Common myeloid progenitor, CD34-positive (primary cell): ENCODE measurements around the gene PCED1B.
A peak's percentile ranks its signal among the peaks of the same experiment; 100 is the strongest.

ENCODE experiments used
- CTCF ChIA-PET: fragments of 350-600 bp; sonication (Branson Sonifier 250); formaldehyde crosslinking; loops from one replicate; lab custom pipeline; 2021; ENCODE audit warnings: antibody characterized with exemption; lab: Charles Lee
- POLR2A ChIA-PET: fragments of 350-600 bp; sonication (Branson Sonifier 250); formaldehyde crosslinking; loops from one replicate; lab custom pipeline; 2021; ENCODE audit warnings: antibody characterized with exemption; lab: Charles Lee
- DNase-seq, 3 donors: peaks; one replicate each; pipeline versions ENCODE4 v3.0.0 to v3.0.0-alpha.2; 2013
- H3K27ac ChIP-seq, 2 experiments: 1 replicate in 1 of 2; 2 replicates in 1 of 2; pipeline ENCODE4 v1.7.0; 2013; ENCODE audit warnings: inconsistent platforms in 2 of 2, low read length in 2 of 2, mild to moderate bottlenecking in 2 of 2, low read depth in 1 of 2, moderate library complexity in 1 of 2; ENCODE audit not compliant: severe bottlenecking in 2 of 2, insufficient read depth in 1 of 2, poor library complexity in 1 of 2
- H3K27me3 ChIP-seq, 5 experiments: replicated peaks in 2 of 5; 1 replicate in 3 of 5; 2 replicates in 2 of 5; pipeline versions ENCODE4 v1.6.1 to v1.7.0; 2013; ENCODE audit warnings: low read length in 4 of 5, mild to moderate bottlenecking in 2 of 5, moderate library complexity in 2 of 5, inconsistent platforms in 1 of 5; ENCODE audit not compliant: insufficient read depth in 5 of 5, control insufficient read depth in 4 of 5
- H3K36me3 ChIP-seq, 4 experiments: 1 replicate in 2 of 4; 2 replicates in 2 of 4; pipeline versions ENCODE4 v1.6.1 to v1.7.0; 2013; ENCODE audit warnings: low read length in 3 of 4, control low read depth in 1 of 4, mild to moderate bottlenecking in 1 of 4; ENCODE audit not compliant: control insufficient read depth in 4 of 4, insufficient read depth in 4 of 4
- H3K4me1 ChIP-seq, 4 experiments: 1 replicate in 3 of 4; 2 replicates in 1 of 4; pipeline versions ENCODE4 v1.6.1 to v1.7.1; 2013; ENCODE audit warnings: low read length in 3 of 4, mild to moderate bottlenecking in 3 of 4, control low read depth in 1 of 4, inconsistent platforms in 1 of 4, moderate library complexity in 1 of 4; ENCODE audit not compliant: control insufficient read depth in 4 of 4, insufficient read depth in 4 of 4; ENCODE audit errors: control extremely low read depth in 1 of 4
- H3K4me3 ChIP-seq, 7 experiments: 1 replicate in 4 of 7; 2 replicates in 3 of 7; pipeline versions ENCODE4 v1.5.1 to v1.7.0; 2013; ENCODE audit warnings: mild to moderate bottlenecking in 7 of 7, low read length in 6 of 7, moderate library complexity in 6 of 7, inconsistent platforms in 2 of 7, low read depth in 2 of 7, control low read depth in 1 of 7; ENCODE audit not compliant: insufficient read depth in 4 of 7, control insufficient read depth in 1 of 7; ENCODE audit errors: extremely low read depth in 1 of 7
- H3K9me3 ChIP-seq, 5 experiments: 1 replicate in 4 of 5; 2 replicates in 1 of 5; pipeline versions ENCODE4 v1.6.1 to v1.7.1; 2013; ENCODE audit warnings: low read length in 4 of 5, mild to moderate bottlenecking in 2 of 5, inconsistent platforms in 1 of 5, low read depth in 1 of 5, moderate library complexity in 1 of 5; ENCODE audit not compliant: control insufficient read depth in 4 of 5, insufficient read depth in 2 of 5; ENCODE audit errors: control extremely low read depth in 1 of 5
- WGBS: methylation state at CpG from one replicate; pipeline ENCODE4 v1.1.5; 2013; ENCODE audit not compliant: insufficient coverage; 5-methylcytosine and 5-hydroxymethylcytosine counted together

PCED1B gene

GRCh38 chr12:47147739-47148138 lies 68.3 kb downstream of the PCED1B start:
- H3K27ac ChIP-seq = no peak overlapping the region
- peaks cover 0 to 4% (median 0%) of the 10 kb centered on the region in 5 experiments for H3K9me3 ChIP-seq
- H3K4me3 ChIP-seq = no peak overlapping the region
- ChIA-PET POLR2A (no interaction called here), CTCF (no interaction called here)
- 100% methylated on average over 1 of the region's 2 CpGs for WGBS
- H3K36me3 ChIP-seq = no peaks in the 10 kb centered on the region
- no peak for DNase-seq
- no peaks in the 10 kb centered on the region for H3K27me3 ChIP-seq
- no peaks in the 10 kb centered on the region for H3K4me1 ChIP-seq

GRCh38 chr12:47149146-47149545 lies 69.7 kb downstream of the PCED1B start:
- no peak for DNase-seq
- Histone ChIP-seq H3K27ac (no peak overlapping the region), H3K27me3 (no peaks in the 10 kb centered on the region), H3K36me3 (no peaks in the 10 kb centered on the region), H3K4me3 (no peak overlapping the region), H3K9me3 (peaks cover 0 to 2% (median 0%) of the 10 kb centered on the region in 5 experiments), H3K4me1 (no peaks in the 10 kb centered on the region)
- ChIA-PET POLR2A (no interaction called here), CTCF (no interaction called here)
- 100% methylated on average over 2 of the region's 3 CpGs for WGBS

- H3K27ac ChIP-seq = no peak overlapping the region
- H3K4me3 ChIP-seq = no peak overlapping the region
- H3K27me3 ChIP-seq = no peaks in the 10 kb centered on the region
- H3K9me3 ChIP-seq = peaks cover 0 to 2% (median 0%) of the 10 kb centered on the region in 5 experiments
- H3K36me3 ChIP-seq = no peaks in the 10 kb centered on the region
- CTCF ChIA-PET = no interaction called here
- H3K4me1 ChIP-seq = peaks cover 2 to 16% (median 9%) of the 10 kb centered on the region in 4 experiments
- POLR2A ChIA-PET = no interaction called here
- no CpG with 5 or more reads among the region's 1 CpG for WGBS
- no peak for DNase-seq
Measured at GRCh38 chr12:47152095-47152494, 72.7 kb downstream of the PCED1B start.

GRCh38 chr12:47155457-47156166 lies 76.2 kb downstream of the PCED1B start:
- Histone ChIP-seq H3K9me3 (peaks cover 0 to 11% (median 0%) of the 10 kb centered on the region in 5 experiments), H3K4me1 (peaks cover 2 to 18% (median 9%) of the 10 kb centered on the region in 4 experiments), H3K27ac (peak overlapping the region; percentile 65 to 87), H3K27me3 (no peaks in the 10 kb centered on the region), H3K36me3 (no peaks in the 10 kb centered on the region), H3K4me3 (no peak overlapping the region)
- ChIA-PET CTCF (interaction anchor here (1.1 to 1.6 kb wide), 4 partner anchors 10 to 253 kb away, joined by 3 to 5 read pairs (median 3); no protein-coding TSS in a partner anchor), POLR2A (interaction anchor here (0.5 to 0.9 kb wide), 2 partner anchors 52 to 1977 kb away, joined by 3 read pairs; no protein-coding TSS in a partner anchor)
- DNase-seq = peak; percentile 69 to 92 (median 89)
- WGBS = no CpG with 5 or more reads among the region's 3 CpGs

GRCh38 chr12:47156167-47156736 lies 76.8 kb downstream of the PCED1B start:
- no peaks in the 10 kb centered on the region for H3K27me3 ChIP-seq
- H3K4me3 ChIP-seq = no peak overlapping the region
- peaks cover 2 to 18% (median 9%) of the 10 kb centered on the region in 4 experiments for H3K4me1 ChIP-seq
- WGBS = 69% methylated on average over 2 of the region's 2 CpGs
- peaks cover 0 to 13% (median 0%) of the 10 kb centered on the region in 5 experiments for H3K9me3 ChIP-seq
- peak; percentile 78 to 94 (median 89) for DNase-seq
- H3K36me3 ChIP-seq = no peaks in the 10 kb centered on the region
- H3K27ac ChIP-seq = peak overlapping the region; percentile 65 to 87
- ChIA-PET POLR2A (interaction anchor here (0.5 to 0.9 kb wide), 2 partner anchors 51 to 1977 kb away, joined by 3 read pairs; no protein-coding TSS in a partner anchor), CTCF (interaction anchor here (1.1 to 1.6 kb wide), 3 partner anchors 51 to 252 kb away, joined by 3 to 5 read pairs (median 3); no protein-coding TSS in a partner anchor)

- Histone ChIP-seq H3K27me3 (no peaks in the 10 kb centered on the region), H3K4me3 (no peak overlapping the region), H3K36me3 (no peaks in the 10 kb centered on the region), H3K27ac (no peak overlapping the region), H3K9me3 (peaks cover 0 to 18% (median 1%) of the 10 kb centered on the region in 5 experiments), H3K4me1 (peaks cover 2 to 18% (median 9%) of the 10 kb centered on the region in 4 experiments)
- ChIA-PET CTCF (no interaction called here), POLR2A (interaction anchor here (0.6 kb wide), 1 partner anchor 33 kb away, joined by 3 read pairs; no protein-coding TSS in a partner anchor)
- WGBS = no CpG with 5 or more reads among the region's 1 CpG
- no peak for DNase-seq
Measured at GRCh38 chr12:47158792-47159191, 79.4 kb downstream of the PCED1B start.

- Histone ChIP-seq H3K4me1 (peaks cover 2 to 18% (median 9%) of the 10 kb centered on the region in 4 experiments), H3K36me3 (no peaks in the 10 kb centered on the region), H3K27me3 (no peaks in the 10 kb centered on the region), H3K27ac (no peak overlapping the region), H3K9me3 (peaks cover 0 to 18% (median 1%) of the 10 kb centered on the region in 5 experiments), H3K4me3 (no peak overlapping the region)
- WGBS = no CpG with 5 or more reads among the region's 1 CpG
- DNase-seq = no peak
- POLR2A ChIA-PET = no interaction called here
- CTCF ChIA-PET = no interaction called here
Measured at GRCh38 chr12:47159348-47159747, 79.9 kb downstream of the PCED1B start.
